DMS114 treated with DMSO at 0.1 percent for 48 hours (cell line): Measurements from ENCODE around the gene MCUB.

ENCODE experiments used
- DNase-seq: peaks from one replicate; lab custom pipeline; 2025; ENCODE audit not compliant: unreplicated experiment; lab: John Stamatoyannopoulos, UW

Gene MCUB

GRCh38 chr4:109627361-109627760 lies 67.3 kb downstream of the MCUB start:
- no peak for DNase-seq

GRCh38 chr4:109629775-109630174 lies 69.7 kb downstream of the MCUB start:
- no peak for DNase-seq

GRCh38 chr4:109631532-109632108 lies 71.6 kb downstream of the MCUB start:
- no peak for DNase-seq

- DNase-seq: no peak
Observed at GRCh38 chr4:109640644-109641043, 80.6 kb downstream of the MCUB start.

GRCh38 chr4:109645874-109646710 lies 86.0 kb downstream of the MCUB start:
- DNase-seq: no peak

GRCh38 chr4:109648266-109648996 lies 88.4 kb downstream of the MCUB start:
- DNase-seq: no peak

GRCh38 chr4:109648997-109649575 lies 89.0 kb downstream of the MCUB start:
- DNase-seq: no peak

- no peak for DNase-seq
Observed at GRCh38 chr4:109649872-109650271, 89.8 kb downstream of the MCUB start.

GRCh38 chr4:109655396-109655795 lies 95.3 kb downstream of the MCUB start:
- no peak for DNase-seq

GRCh38 chr4:109657854-109658418 lies 97.9 kb downstream of the MCUB start:
- no peak for DNase-seq

- no peak for DNase-seq
Observed at GRCh38 chr4:109658871-109659410, 98.9 kb downstream of the MCUB start.

GRCh38 chr4:109662116-109662515 lies 102.1 kb downstream of the MCUB start:
- no peak for DNase-seq

- no peak for DNase-seq
Observed at GRCh38 chr4:109662771-109663170, 102.7 kb downstream of the MCUB start.

- DNase-seq: no peak
Observed at GRCh38 chr4:109665783-109666485, 105.9 kb downstream of the MCUB start.

- DNase-seq: no peak
Observed at GRCh38 chr4:109671350-109671749, 111.3 kb downstream of the MCUB start.

GRCh38 chr4:109672169-109672930 lies 112.3 kb downstream of the MCUB start:
- DNase-seq: no peak

GRCh38 chr4:109673303-109673702 lies 113.3 kb downstream of the MCUB start:
- DNase-seq: no peak

GRCh38 chr4:109675181-109675580 lies 115.1 kb downstream of the MCUB start:
- no peak for DNase-seq

- DNase-seq: no peak
Observed at GRCh38 chr4:109675843-109676242, 115.8 kb downstream of the MCUB start.

GRCh38 chr4:109676886-109677285 lies 116.8 kb downstream of the MCUB start:
- DNase-seq: no peak
